VCaP (cell line): ENCODE data around the gene TSHZ2.
"Not testable (repeated sequence)": the region's sequence is repeated elsewhere in the genome, so short reads cannot be mapped to it uniquely, and the experiment has no call there.

Experiments
- H3K27ac ChIP-seq: fragments of 450-650 bp; 2 replicates; pipeline ENCODE4 v1.5.1; 2017
- CTCF ChIP-seq: fragments of 450-650 bp; conservative IDR thresholded peaks from 2 replicates; pipeline ENCODE4 v1.5.1; 2017; ENCODE audit warnings: mild to moderate bottlenecking, moderate library complexity

TSHZ2 gene

GRCh38 chr20:53527196-53527595 is 555.0 kb downstream of the TSHZ2 start:
- no peak for TF ChIP-seq CTCF
- no peak overlapping the region for H3K27ac ChIP-seq

DNA sequence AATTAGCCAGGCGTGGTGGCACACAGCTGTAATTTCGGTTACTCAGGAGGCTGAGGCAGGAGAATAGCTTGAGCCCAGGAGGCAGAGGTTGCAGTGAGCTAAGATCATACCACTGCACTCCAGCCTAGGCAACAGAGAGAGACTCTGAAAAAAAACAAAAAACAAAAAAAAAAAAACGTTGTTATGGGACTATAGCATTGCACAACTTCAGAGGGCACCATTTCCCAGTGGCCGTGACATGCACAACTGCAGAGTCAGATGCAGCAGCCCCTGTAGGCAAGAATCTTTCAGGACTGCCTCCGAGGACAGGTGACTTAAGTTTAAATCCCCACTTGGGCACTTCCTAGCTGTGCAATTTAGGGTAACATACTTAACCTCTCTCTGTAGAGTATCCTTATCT is 557.5 kb downstream of the TSHZ2 start:
- H3K27ac ChIP-seq = no peak overlapping the region
- no peak for TF ChIP-seq CTCF

GRCh38 chr20:53530440-53530839 is 558.3 kb downstream of the TSHZ2 start:
- TF ChIP-seq CTCF = no peak
- H3K27ac ChIP-seq = no peak overlapping the region

DNA sequence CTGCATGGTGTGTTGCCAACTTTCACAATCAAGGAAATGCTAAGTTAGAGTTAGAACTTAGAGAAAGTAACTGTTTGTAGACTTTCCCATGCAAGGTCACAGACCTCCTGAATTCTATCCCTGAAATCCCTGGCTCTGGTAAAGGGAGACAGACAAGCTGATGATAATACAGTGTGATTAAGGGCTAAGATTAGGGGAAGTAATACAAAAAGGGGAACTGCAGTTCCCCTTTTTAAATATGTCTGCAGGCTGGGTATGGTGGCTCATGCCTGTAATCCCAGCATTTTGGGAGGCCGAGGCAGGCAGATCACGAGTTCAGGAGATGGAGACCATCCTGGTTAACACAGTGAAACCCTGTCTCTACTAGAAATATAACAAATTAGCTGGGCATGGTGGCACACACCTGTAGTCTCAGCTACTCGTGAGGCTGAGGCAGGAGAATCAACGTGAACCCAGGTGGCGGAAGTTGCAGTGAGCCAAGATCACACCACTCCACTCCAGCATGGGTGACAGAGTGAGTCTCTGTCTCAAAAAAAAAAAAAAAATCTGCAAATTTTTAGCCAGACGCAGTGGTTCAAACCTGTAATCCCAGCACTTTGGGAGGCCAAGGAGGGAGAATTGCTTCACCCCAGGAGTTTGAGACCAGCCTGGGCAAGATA is 560.6 kb downstream of the TSHZ2 start:
- not testable (repeated sequence) for H3K27ac ChIP-seq

GRCh38 chr20:53533500-53533899 is 561.3 kb downstream of the TSHZ2 start:
- no peak overlapping the region for H3K27ac ChIP-seq
- no peak for TF ChIP-seq CTCF

DNA sequence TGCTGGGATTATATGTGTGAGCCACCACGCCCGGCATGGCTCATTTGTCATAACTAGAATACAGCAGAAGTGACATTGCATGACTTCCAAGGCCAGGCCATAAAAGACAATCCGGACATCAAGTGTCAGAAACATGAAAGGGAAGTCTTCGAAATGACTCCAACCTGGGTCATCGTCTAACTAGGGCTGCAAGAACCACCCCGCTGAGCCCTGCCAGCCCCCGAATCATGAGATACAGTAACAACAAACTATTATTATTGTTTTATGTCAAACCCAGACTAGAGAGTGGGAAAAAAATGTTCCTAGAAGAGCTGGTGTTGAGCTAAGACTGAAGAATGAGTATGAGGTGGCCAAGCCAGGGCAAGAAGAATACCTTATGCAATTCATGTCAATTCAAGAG is 561.9 kb downstream of the TSHZ2 start:
- no peak overlapping the region for H3K27ac ChIP-seq
- no peak for TF ChIP-seq CTCF

DNA sequence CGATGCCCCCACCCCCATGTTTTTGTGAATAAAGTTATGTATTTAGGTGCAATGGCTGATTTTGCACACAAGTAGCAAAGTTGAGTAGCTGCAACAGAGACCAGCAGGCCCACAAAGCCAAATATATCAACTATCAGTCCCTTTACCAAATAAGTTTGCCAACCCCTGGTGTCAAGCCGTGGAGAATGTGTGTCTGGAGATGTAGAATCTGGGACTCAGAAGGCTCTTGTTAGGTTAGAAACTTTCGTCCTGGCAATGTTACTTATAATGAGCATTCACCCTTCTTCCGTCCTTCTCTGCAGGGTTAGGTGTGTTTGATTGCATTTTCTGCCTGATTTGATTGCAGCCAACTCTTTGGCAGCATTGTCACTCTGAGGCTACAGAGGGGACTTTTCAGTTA is 563.7 kb downstream of the TSHZ2 start:
- no peak for TF ChIP-seq CTCF
- H3K27ac ChIP-seq = no peak overlapping the region

DNA sequence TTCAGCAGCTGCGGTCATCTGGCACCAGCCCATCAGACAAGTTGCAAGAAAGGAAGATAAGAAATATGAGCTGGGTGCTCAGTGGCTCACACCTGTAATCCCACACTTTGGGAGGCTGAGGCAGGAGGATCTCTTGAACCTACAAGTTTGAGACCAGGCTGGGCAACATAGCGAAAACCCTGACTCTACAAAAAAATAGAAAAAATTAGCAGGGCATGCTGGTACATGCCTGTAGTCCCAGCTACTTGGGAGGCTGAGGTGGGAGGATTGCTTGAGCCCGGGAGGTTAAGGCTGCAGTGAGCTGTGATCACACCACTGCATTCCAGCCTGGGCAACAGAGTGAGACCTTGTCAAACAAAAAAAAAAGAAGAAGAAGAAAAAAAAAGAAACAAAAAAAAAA is 564.2 kb downstream of the TSHZ2 start:
- H3K27ac ChIP-seq = not testable (repeated sequence)

DNA sequence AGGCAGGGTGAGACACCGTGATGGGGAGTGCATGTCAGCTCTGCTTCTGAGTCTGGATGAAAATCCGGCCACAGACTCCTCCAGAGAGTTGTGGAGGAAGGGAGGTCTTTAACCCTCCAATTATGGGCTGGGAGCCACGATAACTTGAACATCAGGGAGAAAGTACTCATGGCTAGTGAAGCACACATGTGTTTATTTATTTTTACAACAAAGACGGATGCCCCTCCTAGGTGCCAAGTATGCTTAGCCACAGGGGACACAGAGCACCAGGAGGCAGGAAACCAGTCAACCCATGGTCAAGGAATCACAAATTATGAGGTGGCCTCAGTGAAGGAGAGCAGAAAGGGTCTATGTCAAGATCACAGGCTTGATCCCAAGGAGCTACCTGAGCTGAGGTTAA is 567.4 kb downstream of the TSHZ2 start:
- TF ChIP-seq CTCF = no peak

More for the DNA sequence above, 567.4 kb downstream of the TSHZ2 start:
- no peak overlapping the region for H3K27ac ChIP-seq
